ENCODE data around the gene THRSP.
"Not testable (repeated sequence)": the region's sequence is repeated elsewhere in the genome, so short reads cannot be mapped to it uniquely, and the experiment has no call there.

The THRSP gene

GRCh38 chr11:78066471-78066870 lies 2.8 kb downstream of the THRSP start:
- DNase-seq (ENCODE audit: low read depth in 2 of 2) = no peak

DNA sequence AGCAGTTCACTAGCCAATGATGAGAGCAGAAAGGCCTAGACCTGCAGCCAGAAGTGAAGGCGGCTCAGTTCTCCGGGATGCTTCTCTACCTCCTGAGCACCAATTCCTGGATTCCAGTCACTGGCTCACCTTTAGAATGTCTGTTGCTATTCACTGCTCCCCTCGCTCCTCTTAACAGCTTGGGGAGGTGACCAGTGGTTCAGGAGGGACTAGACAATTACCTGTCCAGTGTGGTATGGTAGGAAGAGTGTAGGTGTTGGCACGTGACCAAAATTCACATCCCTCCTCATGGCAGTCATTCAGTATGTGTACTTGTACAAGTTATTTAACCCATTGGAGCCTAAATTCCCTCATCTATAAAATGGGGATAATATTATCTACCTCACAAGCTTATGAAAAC lies 4.0 kb downstream of the THRSP start:
- DNase-seq (ENCODE audit: low read depth in 2 of 2) = no peak

DNA sequence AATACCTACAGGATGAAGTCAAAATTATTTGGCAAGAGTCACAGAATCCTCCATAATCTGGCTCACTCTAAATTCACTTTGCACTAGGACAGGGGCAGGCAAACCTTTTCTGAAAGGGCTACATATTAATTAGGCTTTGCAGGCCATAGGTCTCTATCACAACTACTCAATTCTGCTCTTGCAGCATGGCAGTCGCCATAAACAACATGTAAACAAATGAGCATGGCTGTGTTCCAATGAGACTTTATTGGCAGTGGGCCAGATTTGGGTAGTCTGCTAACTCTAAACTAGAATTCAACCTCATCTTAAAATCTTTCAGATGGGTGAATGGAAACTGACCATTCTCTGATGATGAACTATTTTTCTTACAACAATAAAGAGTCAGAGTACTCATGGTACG lies 5.8 kb downstream of the THRSP start:
- DNase-seq (ENCODE audit: low read depth in 2 of 2) = no peak

- DNase-seq (ENCODE audit: low read depth in 2 of 2) = no peak
These were observed 7.0 kb downstream of the THRSP start for GRCh38 chr11:78070621-78071020.

- no peak for DNase-seq (ENCODE audit: low read depth in 2 of 2)
These were observed 8.1 kb downstream of the THRSP start for GRCh38 chr11:78071717-78072116.

DNA sequence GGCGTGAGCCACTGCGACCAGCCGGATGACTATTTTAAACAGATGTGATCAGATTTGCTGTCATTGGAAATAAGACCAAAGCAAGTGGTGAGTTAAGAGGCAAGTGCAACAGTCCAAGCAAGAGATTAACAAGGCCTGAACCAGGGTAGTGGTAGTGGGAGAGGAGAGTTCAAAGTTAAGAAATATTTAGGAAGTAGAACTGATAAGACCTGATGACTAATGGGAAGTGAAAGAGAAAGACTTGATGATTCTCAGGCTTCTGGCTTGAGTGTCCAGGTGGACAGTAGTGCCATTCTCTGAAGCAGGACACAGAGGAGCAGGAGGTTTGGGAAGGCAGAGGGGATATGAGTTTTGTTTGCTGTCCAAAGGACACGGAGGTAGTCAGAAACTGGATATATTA lies 8.8 kb downstream of the THRSP start:
- no peak for DNase-seq (ENCODE audit: low read depth in 2 of 2)

GRCh38 chr11:78074756-78075155 lies 11.1 kb downstream of the THRSP start:
- DNase-seq (ENCODE audit: low read depth in 2 of 2) = no peak

DNA sequence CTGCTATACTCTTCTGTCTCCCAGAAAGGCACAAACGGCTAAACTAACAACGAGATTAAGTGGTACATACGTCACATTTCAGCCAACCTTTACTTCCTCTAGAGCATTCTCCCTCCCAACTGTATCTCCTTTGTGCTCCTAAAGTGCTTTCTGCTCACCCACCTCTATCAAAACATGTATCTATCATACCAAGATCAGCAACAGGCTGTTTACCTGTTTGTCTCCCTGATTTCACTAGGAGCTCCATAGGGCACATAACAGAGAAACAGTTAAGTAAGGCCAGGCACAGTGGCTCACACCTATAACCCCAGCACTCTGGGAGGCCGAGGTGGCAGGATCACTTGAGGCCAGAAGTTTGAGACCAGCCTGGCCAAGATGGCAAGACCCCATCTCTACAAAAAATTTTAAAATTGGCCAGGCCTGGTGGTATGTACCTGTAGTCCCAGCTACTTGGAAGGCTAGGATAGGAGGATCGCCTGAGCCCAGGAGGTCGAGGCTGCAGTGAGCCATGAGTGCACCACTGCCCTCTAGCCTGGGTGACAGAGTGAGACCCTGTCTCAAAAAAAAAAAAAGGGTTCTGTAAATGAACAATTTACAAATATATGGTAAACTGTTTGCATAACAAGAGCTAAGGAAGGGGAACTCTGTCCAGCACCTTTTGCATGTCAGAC lies 13.2 kb downstream of the THRSP start:
- no peak for DNase-seq (ENCODE audit: low read depth in 2 of 2)

DNA sequence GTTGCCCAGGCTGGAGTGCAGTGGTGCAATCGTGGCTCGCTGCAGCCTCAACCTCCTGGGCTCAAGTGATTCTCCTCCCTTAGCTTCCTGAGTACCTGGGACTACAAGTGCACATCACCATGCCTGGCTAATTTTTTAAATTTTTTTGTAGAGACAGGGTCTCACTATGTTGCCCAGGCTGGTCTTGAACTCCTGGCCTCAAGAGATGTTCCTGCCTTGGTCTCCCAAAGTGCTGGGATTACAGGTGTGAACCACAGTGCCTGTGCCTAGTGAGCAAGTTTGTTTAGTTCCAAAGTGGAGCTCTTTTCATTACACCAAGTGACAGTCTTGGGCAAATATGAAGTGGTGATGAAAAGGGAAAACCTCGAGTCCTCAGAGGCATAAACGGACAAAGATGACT lies 13.9 kb downstream of the THRSP start:
- not testable (repeated sequence) for DNase-seq (ENCODE audit: low read depth in 2 of 2)

- no peak for DNase-seq (ENCODE audit: low read depth in 2 of 2)
These were observed 14.8 kb downstream of the THRSP start for GRCh38 chr11:78078218-78079167.

- DNase-seq (ENCODE audit: low read depth in 2 of 2) = peak; percentile 31 to 35
These were observed 15.8 kb downstream of the THRSP start, which contains the start of gene NDUFC2 for GRCh38 chr11:78079232-78080083. TSS of gene NDUFC2 (minus strand) at chr11:78079862. CDS start at chr11:78079744, 118 bp downstream.

GRCh38 chr11:78080084-78080817 lies 16.6 kb downstream of the THRSP start:
- DNase-seq (ENCODE audit: low read depth in 2 of 2) = no peak

GRCh38 chr11:78080818-78081495 lies 17.3 kb downstream of the THRSP start:
- DNase-seq (ENCODE audit: low read depth in 2 of 2) = no peak

- DNase-seq (ENCODE audit: low read depth in 2 of 2) = no peak
These were observed 17.9 kb downstream of the THRSP start for GRCh38 chr11:78081583-78081982.

- no peak for DNase-seq (ENCODE audit: low read depth in 2 of 2)
These were observed 18.5 kb downstream of the THRSP start for GRCh38 chr11:78082146-78082545.

DNA sequence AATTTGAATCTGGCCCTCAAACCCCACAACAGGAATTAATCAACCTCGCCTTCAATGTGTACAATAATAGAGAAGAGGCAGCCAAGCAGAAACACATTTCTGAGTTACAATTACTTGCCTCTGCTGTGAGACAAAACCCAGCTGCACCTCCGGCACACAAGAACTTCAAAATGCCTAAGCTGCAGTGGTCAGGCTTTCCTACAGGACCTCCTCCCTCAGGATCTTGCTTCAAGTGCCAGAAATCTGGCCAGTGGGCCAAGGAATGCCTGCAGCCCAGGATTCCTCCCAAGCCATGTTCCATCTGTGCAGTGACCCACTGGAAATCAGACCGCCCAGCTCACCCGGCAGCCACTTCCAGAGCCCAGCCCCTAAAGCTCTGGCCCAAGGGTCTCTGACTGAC lies 19.4 kb downstream of the THRSP start:
- no peak for DNase-seq (ENCODE audit: low read depth in 2 of 2)

DNA sequence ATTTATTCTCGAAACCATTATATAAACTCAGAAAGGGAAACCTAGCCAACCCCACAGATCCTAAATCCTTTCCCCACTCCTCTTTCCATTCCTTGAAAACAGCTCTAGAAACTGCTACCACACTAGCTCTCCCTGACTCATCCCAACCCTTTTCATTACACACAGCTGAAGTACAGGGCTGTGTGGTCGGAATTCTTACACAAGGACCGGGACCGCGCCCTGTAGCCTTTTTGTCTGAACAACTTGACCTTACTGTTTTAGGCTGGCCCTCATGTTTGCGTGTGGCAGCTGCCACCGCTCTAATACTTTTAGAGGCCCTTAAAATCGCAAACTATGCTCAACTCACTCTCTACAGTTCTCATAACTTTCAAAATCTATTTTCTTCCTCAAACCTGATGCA lies 20.8 kb downstream of the THRSP start:
- DNase-seq (ENCODE audit: low read depth in 2 of 2) = not testable (repeated sequence)

- DNase-seq (ENCODE audit: low read depth in 2 of 2) = no peak
These were observed 22.3 kb downstream of the THRSP start for GRCh38 chr11:78085972-78086371.

GRCh38 chr11:78086521-78087074 lies 22.9 kb downstream of the THRSP start:
- DNase-seq (ENCODE audit: low read depth in 2 of 2) = not testable (repeated sequence)

DNA sequence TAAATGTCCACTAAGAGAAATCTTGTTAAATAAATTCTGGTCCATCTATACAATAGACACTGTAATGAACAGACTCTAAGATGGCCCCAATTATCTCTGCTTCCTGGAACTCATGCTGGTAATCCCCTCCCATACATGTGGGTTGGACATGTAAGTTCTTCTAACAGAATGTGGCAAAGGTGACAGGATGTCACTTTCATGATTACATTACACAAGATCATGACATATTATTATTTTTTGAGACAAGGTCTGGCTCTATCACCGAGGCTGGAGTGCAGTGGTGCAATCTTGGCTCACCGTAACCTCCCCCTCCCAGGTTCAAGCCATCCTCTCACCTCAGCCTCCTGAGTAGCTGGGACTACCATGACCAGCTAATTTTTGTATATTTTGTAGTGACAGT lies 30.6 kb downstream of the THRSP start:
- no peak for DNase-seq (ENCODE audit: low read depth in 2 of 2)

Data from activated CD8-positive, alpha-beta memory T cell treated with anti-CD3 and anti-CD28 coated beads for 4 hours (primary cell).